HepG2 (cell line): Measurements from ENCODE around the gene NME7. TPM values are rescaled to one million over a fixed set of nuclear protein-coding genes. Genes with fewer than 3 reads are reported as not detected.

ENCODE experiments used
- AGO2 ChIP-seq: fragments of 200-400 bp; formaldehyde crosslinking; optimal IDR thresholded peaks from 2 replicates; pipeline ENCODE3; 2017; ENCODE audit warnings: mild to moderate bottlenecking, low read depth, low read length, moderate library complexity
- FOXP4 ChIP-seq: sonication (generic); formaldehyde crosslinking; IDR thresholded peaks from 2 replicates; pipeline ENCODE4 v1.4.0; 2020; ENCODE audit warnings: missing genetic modification reagents
- GABPA ChIP-seq, 2 experiments: IDR thresholded peaks; 2 replicates each; pipeline ENCODE4 v1.6.1; 2011 to 2016; ENCODE audit warnings: low read depth in 2 of 2, low read length in 1 of 2, missing biosample characterization in 1 of 2, missing genetic modification characterization in 1 of 2
- GATA4 ChIP-seq: sonication (generic); IDR thresholded peaks from 2 replicates; pipeline ENCODE4 v1.6.1; 2016; ENCODE audit warnings: antibody characterized with exemption, low read depth, borderline replicate concordance
- GMEB1 ChIP-seq: sonication (generic); formaldehyde crosslinking; IDR thresholded peaks from 2 replicates; pipeline ENCODE4 v1.5.1; 2020; ENCODE audit warnings: missing genetic modification reagents, mild to moderate bottlenecking, borderline replicate concordance
- GTF2F1 ChIP-seq: fragments of 150-350 bp; IDR thresholded peaks from 2 replicates; pipeline ENCODE4 v1.6.1; 2014; ENCODE audit warnings: low read length
- HES4 ChIP-seq: sonication (generic); formaldehyde crosslinking; IDR thresholded peaks from 2 replicates; pipeline ENCODE4 v1.9.0; 2021; ENCODE audit warnings: mild to moderate bottlenecking, missing genetic modification reagents, borderline replicate concordance
- HMGA1 ChIP-seq: sonication (generic); formaldehyde crosslinking; conservative IDR thresholded peaks from 2 replicates; pipeline ENCODE4 v1.4.0; 2020; ENCODE audit warnings: missing genetic modification reagents
- NFE2L2 ChIP-seq: fragments of 150-350 bp; IDR thresholded peaks from 2 replicates; pipeline ENCODE4 v1.6.1; 2014; ENCODE audit warnings: low read length
- NFIB ChIP-seq: sonication (generic); formaldehyde crosslinking; IDR thresholded peaks from 2 replicates; pipeline ENCODE4 v1.9.0; 2021; ENCODE audit warnings: missing genetic modification reagents, mild to moderate bottlenecking, borderline replicate concordance
- RBM22 ChIP-seq: fragments of 200-400 bp; formaldehyde crosslinking; optimal IDR thresholded peaks from 2 replicates; pipeline ENCODE3; 2017; ENCODE audit warnings: mild to moderate bottlenecking, low read length, moderate library complexity
- RELA ChIP-seq: sonication (generic); formaldehyde crosslinking; IDR thresholded peaks from 2 replicates; pipeline ENCODE4 v1.4.0; 2020; ENCODE audit warnings: missing genetic modification reagents
- SIN3B ChIP-seq: fragments of 150-350 bp; IDR thresholded peaks from 2 replicates; pipeline ENCODE4 v1.6.1; 2014; ENCODE audit warnings: low read length
- SMAD3 ChIP-seq: sonication (generic); formaldehyde crosslinking; IDR thresholded peaks from 2 replicates; pipeline ENCODE4 v1.4.0; 2020; ENCODE audit warnings: missing genetic modification reagents
- SMC3 ChIP-seq: IDR thresholded peaks from 2 replicates; pipeline ENCODE4 v1.6.1; 2011; ENCODE audit warnings: low read length, improper control_type of control experiment
- SRF ChIP-seq: IDR thresholded peaks from 2 replicates; pipeline ENCODE4 v1.6.1; 2011; ENCODE audit warnings: mild to moderate bottlenecking, low read depth, low read length, moderate library complexity
- ZNF260 ChIP-seq: sonication (generic); formaldehyde crosslinking; IDR thresholded peaks from 2 replicates; pipeline ENCODE4 v1.4.0; 2020; ENCODE audit warnings: missing genetic modification reagents, low read depth, mild to moderate bottlenecking, borderline replicate concordance
- ZNF281 ChIP-seq: sonication (generic); formaldehyde crosslinking; IDR thresholded peaks from 2 replicates; pipeline ENCODE4 v1.4.0; 2020; ENCODE audit warnings: missing genetic modification reagents, borderline replicate concordance
- ZNF326 ChIP-seq: sonication (generic); formaldehyde crosslinking; IDR thresholded peaks from 2 replicates; pipeline ENCODE4 v1.4.0; 2020; ENCODE audit warnings: missing genetic modification reagents, borderline replicate concordance
- ZNF704 ChIP-seq: sonication (generic); formaldehyde crosslinking; IDR thresholded peaks from 2 replicates; pipeline ENCODE4 v1.8.1; 2023; ENCODE audit warnings: mild to moderate bottlenecking, inconsistent platforms, moderate library complexity, missing genetic modification reagents, borderline replicate concordance
- ZSCAN9 ChIP-seq: IDR thresholded peaks from 2 replicates; pipeline ENCODE4 v1.6.1; 2016; ENCODE audit warnings: borderline replicate concordance
- polyA plus RNA-seq, 8 experiments: library from polyadenylated mRNA; depleted of rRNA in 3 of 8; stranded (reverse) in 7 of 8; unstranded in 1 of 8; fragments of >200 nt; fragmentation: Illumina TruSeq in 4 of 8; extraction: Trizol in 4 of 8; gene quantifications; 2 replicates each; pipeline versions ENCODE4 v1.2.1 to v1.2.3, GENCODE V29; 2011 to 2016; ENCODE audit warnings: low read depth in 4 of 8, missing spikeins in 1 of 8, mixed read lengths in 1 of 8; ENCODE audit not compliant: insufficient read depth in 1 of 8
- total RNA-seq, 5 experiments: library from RNA; depleted of rRNA; stranded (reverse); fragments of >200 nt; fragmentation: Illumina TruSeq; extraction: Trizol; gene quantifications; 2 replicates each; pipeline ENCODE4 v1.2.3, GENCODE V29; 2016; ENCODE audit warnings: low read depth in 1 of 5

Gene NME7
- total and polyA plus RNA-seq, 2 of the 13 experiments (the other 11 are each of a cell fraction or from before 2014, with no cell fraction given), result 9.4 to 22.5 TPM

- no peak for TF ChIP-seq ZNF281 (CRISPR knock-in tag)
- no peak for TF ChIP-seq ZSCAN9
- no peak for TF ChIP-seq ZNF326 (CRISPR knock-in tag)
- TF ChIP-seq SMC3, result 0 out of 2 replicates have a peak, but pooled peaks have one; percentile 14
- TF ChIP-seq NFIB, result no peak
- no peak for TF ChIP-seq ZNF704 (CRISPR knock-in tag)
- TF ChIP-seq RELA (CRISPR knock-in tag), result no peak
- TF ChIP-seq HMGA1 (CRISPR knock-in tag), result no peak
- TF ChIP-seq GABPA (IDR thresholded peaks at IDR 0.05; ENCODE audit: low read depth, low read length), result no peak
- no peak for TF ChIP-seq GABPA (CRISPR knock-in tag; IDR thresholded peaks at IDR 0.05; ENCODE audit: low read depth)
- TF ChIP-seq SRF, result no peak
- no peak for TF ChIP-seq GMEB1 (CRISPR knock-in tag)
- peak; percentile 65 for TF ChIP-seq RBM22
- no peak for TF ChIP-seq HES4
- TF ChIP-seq NFE2L2, result no peak
- no peak for TF ChIP-seq SMAD3
- TF ChIP-seq GTF2F1, result no peak
- TF ChIP-seq GATA4, result no peak
- peak; percentile 37 for TF ChIP-seq AGO2
- no peak for TF ChIP-seq FOXP4 (CRISPR knock-in tag)
- no peak for TF ChIP-seq SIN3B
- no peak for TF ChIP-seq ZNF260
These were observed 233.6 kb downstream of the NME7 start (continued) for GRCh38 chr1:169133801-169134502.
